ENCODE data around the gene ARPP21. TPM values are rescaled to one million over a fixed set of nuclear protein-coding genes. Genes with fewer than 3 reads are reported as not detected.

Gene ARPP21
- total RNA-seq, 1 donor from 2014 or later, result 4.9 TPM

DNA sequence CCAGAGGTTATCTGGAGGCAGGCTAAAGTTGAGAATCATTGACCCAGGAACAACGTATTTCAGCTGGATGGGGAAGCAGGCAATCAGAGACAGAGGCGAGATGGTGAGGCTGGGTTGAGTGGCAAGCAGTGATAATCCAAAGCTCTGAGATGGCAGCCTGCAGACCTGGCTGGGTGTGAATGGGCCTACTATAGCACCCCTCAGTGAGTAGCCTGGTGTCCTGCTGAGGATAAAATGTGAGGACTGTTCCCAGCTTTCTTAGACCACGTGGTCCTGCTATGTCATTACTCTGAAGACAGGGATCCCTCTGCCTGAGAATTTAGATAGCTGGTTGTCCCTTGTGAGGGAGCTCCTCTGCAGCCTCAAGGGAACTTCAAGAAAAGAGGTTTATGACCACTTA is 141.5 kb downstream of the ARPP21 start:
- peaks cover 15% of the 10 kb centered on the region for H3K27me3 Mint-ChIP-seq (ENCODE audit: low read depth)
- no peaks in the 10 kb centered on the region for H3K36me3 Mint-ChIP-seq (ENCODE audit: low read depth)
- H3K27ac Mint-ChIP-seq (ENCODE audit: unreplicated experiment), result no peak overlapping the region
- DNase-seq (ENCODE audit: low spot score), result no peak
- H3K4me1 Mint-ChIP-seq (ENCODE audit: low read depth), result peaks cover 5% of the 10 kb centered on the region
- TF ChIP-seq, protein P1, sequence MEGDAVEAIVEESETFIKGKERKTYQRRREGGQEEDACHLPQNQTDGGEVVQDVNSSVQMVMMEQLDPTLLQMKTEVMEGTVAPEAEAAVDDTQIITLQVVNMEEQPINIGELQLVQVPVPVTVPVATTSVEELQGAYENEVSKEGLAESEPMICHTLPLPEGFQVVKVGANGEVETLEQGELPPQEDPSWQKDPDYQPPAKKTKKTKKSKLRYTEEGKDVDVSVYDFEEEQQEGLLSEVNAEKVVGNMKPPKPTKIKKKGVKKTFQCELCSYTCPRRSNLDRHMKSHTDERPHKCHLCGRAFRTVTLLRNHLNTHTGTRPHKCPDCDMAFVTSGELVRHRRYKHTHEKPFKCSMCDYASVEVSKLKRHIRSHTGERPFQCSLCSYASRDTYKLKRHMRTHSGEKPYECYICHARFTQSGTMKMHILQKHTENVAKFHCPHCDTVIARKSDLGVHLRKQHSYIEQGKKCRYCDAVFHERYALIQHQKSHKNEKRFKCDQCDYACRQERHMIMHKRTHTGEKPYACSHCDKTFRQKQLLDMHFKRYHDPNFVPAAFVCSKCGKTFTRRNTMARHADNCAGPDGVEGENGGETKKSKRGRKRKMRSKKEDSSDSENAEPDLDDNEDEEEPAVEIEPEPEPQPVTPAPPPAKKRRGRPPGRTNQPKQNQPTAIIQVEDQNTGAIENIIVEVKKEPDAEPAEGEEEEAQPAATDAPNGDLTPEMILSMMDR (IDR thresholded peaks at IDR 0.05), result no peak
- no peaks in the 10 kb centered on the region for H3K9me3 Mint-ChIP-seq (ENCODE audit: low read depth)
- H3K4me3 Mint-ChIP-seq (ENCODE audit: unreplicated experiment), result no peak overlapping the region

DNA sequence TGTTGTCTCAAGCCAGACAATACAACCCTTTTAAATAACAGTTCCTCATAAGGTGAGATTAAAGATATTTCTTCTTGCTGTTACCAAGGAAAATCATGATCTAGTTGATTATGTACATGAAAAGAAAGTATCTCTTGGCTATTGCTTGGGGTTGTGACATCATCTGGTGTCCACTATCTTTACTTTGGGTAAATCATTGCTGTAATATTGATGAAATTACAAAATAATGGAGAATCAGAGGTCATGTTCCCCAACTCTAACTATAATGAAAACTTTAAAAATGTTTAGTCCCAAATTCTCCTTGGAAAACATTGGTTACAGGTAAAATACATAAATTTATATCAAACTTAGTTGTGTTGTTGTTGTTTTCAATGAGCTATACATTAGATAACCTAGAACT is 142.2 kb downstream of the ARPP21 start:
- Mint-ChIP-seq H3K9me3 (ENCODE audit: low read depth) (no peaks in the 10 kb centered on the region), H3K27ac (ENCODE audit: unreplicated experiment) (no peak overlapping the region), H3K36me3 (ENCODE audit: low read depth) (no peaks in the 10 kb centered on the region), H3K4me3 (ENCODE audit: unreplicated experiment) (no peak overlapping the region), H3K4me1 (ENCODE audit: low read depth) (peaks cover 5% of the 10 kb centered on the region), H3K27me3 (ENCODE audit: low read depth) (peaks cover 15% of the 10 kb centered on the region)
- no peak for DNase-seq (ENCODE audit: low spot score)
- TF ChIP-seq, protein P1 (IDR thresholded peaks at IDR 0.05), result no peak

DNA sequence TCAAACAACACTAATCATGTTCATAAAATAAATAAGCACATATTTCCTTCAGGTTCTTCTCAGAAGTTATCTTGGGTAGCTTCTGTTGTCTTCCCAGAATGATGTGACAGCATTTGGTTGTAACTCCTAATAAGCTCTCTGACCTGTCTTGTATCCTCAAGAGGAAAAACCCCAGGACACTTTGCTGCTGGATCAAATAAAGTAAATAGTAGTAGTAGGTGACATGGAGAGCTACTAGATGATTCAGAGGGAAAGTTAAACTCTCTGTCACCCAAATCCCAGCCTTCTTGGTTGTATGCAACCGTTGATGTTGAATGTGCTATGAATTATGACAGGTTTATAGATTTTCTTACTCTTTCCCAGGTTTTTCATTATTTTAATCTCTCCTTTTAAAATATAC is 143.0 kb downstream of the ARPP21 start:
- DNase-seq (ENCODE audit: low spot score), result no peak
- Mint-ChIP-seq H3K27ac (ENCODE audit: unreplicated experiment) (no peak overlapping the region), H3K4me1 (ENCODE audit: low read depth) (peaks cover 5% of the 10 kb centered on the region), H3K9me3 (ENCODE audit: low read depth) (no peaks in the 10 kb centered on the region), H3K4me3 (ENCODE audit: unreplicated experiment) (no peak overlapping the region), H3K36me3 (ENCODE audit: low read depth) (no peaks in the 10 kb centered on the region), H3K27me3 (ENCODE audit: low read depth) (peaks cover 15% of the 10 kb centered on the region)
- TF ChIP-seq, protein P1 (IDR thresholded peaks at IDR 0.05), result no peak

DNA sequence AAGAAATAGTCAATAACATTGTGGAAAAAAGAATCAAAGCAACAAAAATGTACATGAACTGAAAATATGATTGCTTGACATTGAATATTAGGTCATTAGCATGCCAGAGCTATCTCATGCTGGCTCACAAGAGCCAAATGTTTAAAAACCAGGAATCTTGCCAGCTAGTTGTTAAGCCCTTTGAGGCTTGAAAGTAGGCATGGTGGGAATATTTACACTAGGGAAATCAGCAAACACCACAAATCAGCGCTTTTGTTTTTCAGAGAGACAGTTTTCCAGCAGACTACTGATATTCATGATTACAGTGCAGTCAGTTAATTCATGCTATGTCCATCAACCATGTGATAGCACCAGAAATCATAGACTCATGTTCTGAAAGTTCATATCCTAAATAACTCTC is 144.8 kb downstream of the ARPP21 start:
- no peak for DNase-seq (ENCODE audit: low spot score)
- H3K27me3 Mint-ChIP-seq (ENCODE audit: low read depth), result peaks cover 10% of the 10 kb centered on the region
- no peaks in the 10 kb centered on the region for H3K9me3 Mint-ChIP-seq (ENCODE audit: low read depth)
- TF ChIP-seq, protein P1 (IDR thresholded peaks at IDR 0.05), result no peak
- no peak overlapping the region for H3K27ac Mint-ChIP-seq (ENCODE audit: unreplicated experiment)
- no peaks in the 10 kb centered on the region for H3K36me3 Mint-ChIP-seq (ENCODE audit: low read depth)
- peaks cover 5% of the 10 kb centered on the region for H3K4me1 Mint-ChIP-seq (ENCODE audit: low read depth)
- no peak overlapping the region for H3K4me3 Mint-ChIP-seq (ENCODE audit: unreplicated experiment)

DNA sequence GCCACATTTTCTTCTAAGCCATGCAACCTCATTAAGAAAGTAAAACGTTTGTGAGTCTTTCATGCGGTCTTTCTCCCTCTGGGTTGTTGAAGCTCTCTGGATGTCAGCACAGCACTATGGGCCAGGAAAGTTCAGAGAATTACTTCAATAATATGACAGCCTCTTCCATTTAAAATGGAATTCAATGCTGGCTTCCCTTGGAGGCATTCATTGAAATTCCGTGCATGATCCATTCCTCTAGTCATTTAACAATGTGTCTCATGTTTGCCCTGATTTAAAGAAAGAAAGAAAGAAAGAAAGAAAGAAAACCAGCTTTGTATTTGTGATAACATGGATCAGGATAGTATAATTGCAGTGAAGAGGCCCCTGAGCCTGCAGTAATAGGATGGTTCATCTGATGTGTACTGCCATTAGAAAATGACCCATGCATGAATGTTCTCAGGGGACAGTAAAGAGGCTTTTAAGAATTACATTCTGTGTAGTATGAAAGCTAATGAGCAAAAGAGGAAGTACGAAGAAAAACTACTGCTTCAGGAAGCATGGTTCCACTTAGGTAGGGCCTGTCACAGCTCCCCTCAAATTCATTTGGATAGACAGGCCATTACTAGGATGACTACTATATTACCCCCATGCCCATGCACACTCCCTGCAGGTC is 146.0 kb downstream of the ARPP21 start:
- no peak overlapping the region for H3K27ac Mint-ChIP-seq (ENCODE audit: unreplicated experiment)
- H3K4me1 Mint-ChIP-seq (ENCODE audit: low read depth), result peaks cover 5% of the 10 kb centered on the region
- DNase-seq (ENCODE audit: low spot score), result no peak
- no peaks in the 10 kb centered on the region for H3K36me3 Mint-ChIP-seq (ENCODE audit: low read depth)
- no peak overlapping the region for H3K4me3 Mint-ChIP-seq (ENCODE audit: unreplicated experiment)
- H3K27me3 Mint-ChIP-seq (ENCODE audit: low read depth), result peaks cover 8% of the 10 kb centered on the region
- TF ChIP-seq, protein P1 (IDR thresholded peaks at IDR 0.05), result no peak
- H3K9me3 Mint-ChIP-seq (ENCODE audit: low read depth), result no peaks in the 10 kb centered on the region

Data from chondrocyte (in vitro differentiated cells).